ENCODE results near the gene CCNB1IP1.
A peak's percentile ranks its signal among the peaks of the same experiment; 100 is the strongest.
"Not testable (repeated sequence)": the region's sequence is repeated elsewhere in the genome, so short reads cannot be mapped to it uniquely, and the experiment has no call there.

The CCNB1IP1 gene

DNA sequence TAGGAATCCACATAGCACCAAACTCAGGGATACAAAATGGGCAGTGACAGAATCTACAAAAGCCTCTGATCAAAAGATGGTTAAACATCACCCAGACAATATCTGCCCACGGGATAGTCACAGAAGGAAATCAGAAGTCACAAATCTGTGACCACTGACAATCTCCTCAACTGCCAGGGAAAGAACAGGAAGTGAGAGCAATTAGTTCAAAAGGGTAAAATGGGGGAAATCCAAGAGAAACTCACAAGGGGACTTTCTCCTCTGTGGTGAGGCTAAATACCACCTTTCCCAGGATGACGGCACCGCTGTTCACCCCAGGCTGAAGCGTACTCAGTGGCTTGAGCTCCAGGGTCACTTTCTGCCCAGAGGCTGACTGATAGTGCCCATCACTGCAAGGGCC lies 38.0 kb downstream of the CCNB1IP1 start:
- no peak for TF ChIP-seq CTCF (IDR thresholded peaks at IDR 0.05; ENCODE audit: insufficient read depth, low read depth, low read length, missing control alignments)
- no peak overlapping the region for H3K4me3 ChIP-seq (ENCODE audit: low read length)
- DNase-seq (ENCODE audit: low read depth), result no peak

GRCh38 chr14:20294636-20295035 lies 38.4 kb downstream of the CCNB1IP1 start:
- peak; percentile 22 for DNase-seq (ENCODE audit: low read depth)
- no peak for TF ChIP-seq CTCF (IDR thresholded peaks at IDR 0.05; ENCODE audit: insufficient read depth, low read depth, low read length, missing control alignments)
- no peak overlapping the region for H3K4me3 ChIP-seq (ENCODE audit: low read length)

DNA sequence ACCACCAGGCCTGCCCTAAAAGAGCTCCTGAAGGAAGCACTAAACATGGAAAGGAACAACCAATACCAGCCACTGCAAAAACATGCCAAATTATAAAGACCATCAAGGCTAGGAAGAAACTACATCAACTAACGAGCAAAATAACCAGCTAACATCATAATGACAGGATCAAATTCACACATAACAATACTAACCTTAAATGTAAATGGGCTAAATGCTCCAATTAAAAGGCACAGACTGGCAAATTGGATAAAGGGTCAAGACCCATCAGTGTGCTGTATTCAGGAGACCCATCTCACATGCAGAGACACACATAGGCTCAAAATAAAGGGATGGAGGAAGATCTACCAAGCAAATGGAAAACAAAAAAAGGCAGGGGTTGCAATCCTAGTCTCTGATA lies 51.1 kb downstream of the CCNB1IP1 start:
- not testable (repeated sequence) for H3K4me3 ChIP-seq (ENCODE audit: low read length); DNase-seq (ENCODE audit: low read depth)

GRCh38 chr14:20280265-20280664 lies 52.8 kb downstream of the CCNB1IP1 start:
- H3K4me3 ChIP-seq (ENCODE audit: low read length); DNase-seq (ENCODE audit: low read depth): not testable (repeated sequence)

DNA sequence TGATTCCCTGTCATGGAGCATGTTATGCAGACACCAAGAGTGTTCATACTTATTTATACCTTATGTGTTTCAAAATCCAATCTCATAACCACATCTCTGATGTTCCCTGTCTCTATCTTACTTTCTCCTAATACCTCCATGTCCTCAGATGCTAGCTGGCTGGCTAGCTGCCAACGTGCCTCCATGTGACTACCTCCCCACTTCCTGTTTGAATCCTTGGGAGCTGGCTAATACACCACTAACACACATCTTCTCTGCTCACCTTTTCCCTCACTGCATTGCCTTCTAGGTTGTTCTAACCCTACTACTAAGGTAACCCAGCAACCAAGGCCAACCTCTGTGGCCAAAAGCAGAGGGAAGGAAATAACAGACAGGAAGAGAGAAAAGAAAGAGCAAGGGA lies 54.7 kb downstream of the CCNB1IP1 start:
- DNase-seq (ENCODE audit: low read depth), result peak; percentile 51
- no peak overlapping the region for H3K4me3 ChIP-seq (ENCODE audit: low read length)
- TF ChIP-seq CTCF (IDR thresholded peaks at IDR 0.05; ENCODE audit: insufficient read depth, low read depth, low read length, missing control alignments), result no peak

GRCh38 chr14:20277409-20277808 lies 55.7 kb downstream of the CCNB1IP1 start:
- TF ChIP-seq CTCF (IDR thresholded peaks at IDR 0.05; ENCODE audit: insufficient read depth, low read depth, low read length, missing control alignments), result no peak
- no peak overlapping the region for H3K4me3 ChIP-seq (ENCODE audit: low read length)
- DNase-seq (ENCODE audit: low read depth), result no peak

DNA sequence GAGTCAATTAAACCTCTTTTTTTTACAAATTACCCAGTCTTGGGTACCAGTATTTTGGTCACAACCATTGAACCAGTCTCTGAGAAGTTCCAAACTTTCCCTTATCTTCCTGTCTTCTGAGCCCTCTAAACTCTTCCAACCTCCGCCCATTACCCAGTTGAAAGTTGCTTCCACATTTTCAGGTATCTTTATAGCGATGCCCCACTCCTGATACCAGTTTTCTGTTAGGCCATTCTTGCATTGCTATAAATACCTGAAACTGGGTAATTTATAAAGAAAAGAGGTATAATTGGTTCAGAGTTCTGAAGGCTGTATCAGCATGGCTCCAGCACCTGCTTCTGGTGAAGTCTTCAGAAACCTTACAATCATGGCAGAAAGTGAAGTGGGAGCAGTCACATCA lies 59.0 kb downstream of the CCNB1IP1 start:
- H3K4me3 ChIP-seq (ENCODE audit: low read length), result no peak overlapping the region

DNA sequence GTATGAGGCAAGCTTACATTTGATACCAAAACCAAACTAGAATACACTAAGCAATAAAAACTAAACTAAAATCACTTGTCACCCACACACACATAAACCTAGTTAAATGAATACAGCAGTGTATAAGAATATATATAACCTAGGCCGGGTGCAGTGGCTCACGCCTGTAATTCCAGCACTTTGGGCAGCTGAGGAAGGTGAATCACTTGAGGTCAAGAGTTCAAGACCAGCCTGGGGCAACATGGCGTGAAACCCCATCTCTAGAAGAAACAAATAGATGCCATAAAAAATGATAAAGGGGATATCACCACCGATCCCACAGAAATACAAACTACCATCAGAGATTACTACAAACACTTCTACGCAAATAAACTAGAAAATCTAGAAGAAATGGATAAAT lies 68.7 kb downstream of the CCNB1IP1 start:
- not testable (repeated sequence) for H3K4me3 ChIP-seq (ENCODE audit: low read length)

More for the DNA sequence above, 59.0 kb downstream of the CCNB1IP1 start:
- TF ChIP-seq CTCF (IDR thresholded peaks at IDR 0.05; ENCODE audit: insufficient read depth, low read depth, low read length, missing control alignments), result no peak
- DNase-seq (ENCODE audit: low read depth), result no peak

DNA sequence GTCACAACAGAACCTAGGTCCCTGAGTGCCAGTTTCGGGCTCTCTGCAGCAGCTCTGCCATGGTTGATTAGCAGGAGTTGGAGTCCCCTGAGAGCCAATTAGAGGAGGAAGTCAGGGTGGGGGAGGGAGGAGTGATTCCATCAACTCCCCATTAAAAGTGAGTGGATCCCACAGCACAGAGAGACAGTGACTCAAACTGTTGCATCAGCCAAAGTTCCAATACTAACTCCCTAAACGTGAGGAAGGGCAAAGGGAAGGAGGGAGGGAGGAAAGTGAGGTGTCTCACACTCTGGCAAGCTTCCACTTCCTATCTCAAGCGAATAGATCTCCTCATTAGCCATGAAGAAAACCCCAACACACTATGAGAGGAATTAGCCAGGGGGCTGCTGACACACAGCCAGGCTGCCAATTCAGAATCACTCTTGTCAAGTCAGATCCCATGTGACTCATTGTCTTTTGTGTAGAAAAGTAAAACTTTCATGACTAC lies 70.4 kb downstream of the CCNB1IP1 start:
- TF ChIP-seq CTCF (IDR thresholded peaks at IDR 0.05; ENCODE audit: insufficient read depth, low read depth, low read length, missing control alignments), result no peak
- no peak overlapping the region for H3K4me3 ChIP-seq (ENCODE audit: low read length)
- DNase-seq (ENCODE audit: low read depth), result peak; percentile 96

More for the DNA sequence above, 68.7 kb downstream of the CCNB1IP1 start:
- peak; percentile 35 for DNase-seq (ENCODE audit: low read depth)
